DOHH2 (cell line): ENCODE data around the gene ISM2.

Experiments used
- EZH2phosphoT487 ChIP-seq: fragments of 200-600 bp; sonication (generic); IDR thresholded peaks from 2 replicates; pipeline ENCODE4 v1.6.1; 2017; ENCODE audit warnings: borderline replicate concordance, mild to moderate bottlenecking, antibody characterized with exemption, low read length, moderate library complexity, mixed read lengths
- TF ChIP-seq, protein P1 (sequence below): fragments of 200-600 bp; sonication (generic); IDR thresholded peaks from one replicate; pipeline ENCODE4 v1.5.1; 2014; ENCODE audit warnings: antibody characterized with exemption, mild to moderate bottlenecking, low read depth, low read length; ENCODE audit not compliant: poor library complexity, severe bottlenecking

DNA sequence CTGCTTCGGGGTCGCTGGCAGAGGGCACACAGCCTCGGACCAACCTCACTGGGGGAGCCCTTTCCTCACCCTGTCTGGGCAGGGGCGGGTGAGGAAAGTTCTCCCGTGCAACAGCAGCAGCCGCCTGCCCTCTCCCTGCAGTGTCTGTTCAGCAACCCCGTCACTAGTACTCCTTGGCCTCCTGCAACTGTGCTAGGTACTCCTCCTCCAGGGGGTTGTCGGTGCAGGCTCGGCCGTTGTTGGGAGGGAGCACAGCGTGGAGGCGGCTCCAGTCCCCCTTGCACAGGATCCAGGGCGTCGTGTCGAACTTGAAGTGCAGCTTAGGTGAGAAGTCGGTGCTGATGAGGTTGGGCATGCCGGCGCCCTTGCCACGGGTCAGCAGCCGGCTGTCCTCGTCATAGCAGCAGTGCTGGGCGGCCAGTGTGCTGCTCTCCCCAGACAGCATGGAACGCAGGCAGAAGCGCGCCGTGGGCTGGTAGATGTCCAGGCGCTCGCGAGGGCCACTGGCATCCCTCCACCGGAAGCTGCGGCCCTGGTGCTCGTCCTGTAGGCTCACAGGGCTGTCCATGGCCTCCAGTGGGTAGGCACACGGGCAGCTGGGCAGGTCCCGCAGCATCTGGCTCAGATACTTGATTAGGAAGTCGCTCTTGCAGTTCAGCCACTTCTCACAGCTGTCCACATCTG lies 23.0 kb downstream of the ISM2 start:
- TF ChIP-seq, protein P1, sequence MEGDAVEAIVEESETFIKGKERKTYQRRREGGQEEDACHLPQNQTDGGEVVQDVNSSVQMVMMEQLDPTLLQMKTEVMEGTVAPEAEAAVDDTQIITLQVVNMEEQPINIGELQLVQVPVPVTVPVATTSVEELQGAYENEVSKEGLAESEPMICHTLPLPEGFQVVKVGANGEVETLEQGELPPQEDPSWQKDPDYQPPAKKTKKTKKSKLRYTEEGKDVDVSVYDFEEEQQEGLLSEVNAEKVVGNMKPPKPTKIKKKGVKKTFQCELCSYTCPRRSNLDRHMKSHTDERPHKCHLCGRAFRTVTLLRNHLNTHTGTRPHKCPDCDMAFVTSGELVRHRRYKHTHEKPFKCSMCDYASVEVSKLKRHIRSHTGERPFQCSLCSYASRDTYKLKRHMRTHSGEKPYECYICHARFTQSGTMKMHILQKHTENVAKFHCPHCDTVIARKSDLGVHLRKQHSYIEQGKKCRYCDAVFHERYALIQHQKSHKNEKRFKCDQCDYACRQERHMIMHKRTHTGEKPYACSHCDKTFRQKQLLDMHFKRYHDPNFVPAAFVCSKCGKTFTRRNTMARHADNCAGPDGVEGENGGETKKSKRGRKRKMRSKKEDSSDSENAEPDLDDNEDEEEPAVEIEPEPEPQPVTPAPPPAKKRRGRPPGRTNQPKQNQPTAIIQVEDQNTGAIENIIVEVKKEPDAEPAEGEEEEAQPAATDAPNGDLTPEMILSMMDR: no peak
- no peak for TF ChIP-seq EZH2phosphoT487
